T-helper 1 cell treated with Interleukin-12 subunit alpha and Interleukin-12 subunit beta and Interleukin-4 antibody, amounts not matched to agents 30 μg/mL and 1 μg/mL, for 36 hours (primary cell): ENCODE measurements around the gene STX8.

Experiments
- H3K27ac Mint-ChIP-seq: one replicate; pipeline ENCODE4 v1.8.0; 2021; ENCODE audit warnings: mild to moderate bottlenecking, mixed read lengths
- H3K27me3 Mint-ChIP-seq: one replicate; pipeline ENCODE4 v1.8.0; 2021; ENCODE audit warnings: low read depth, mixed read lengths
- H3K36me3 Mint-ChIP-seq: one replicate; pipeline ENCODE4 v1.8.0; 2021; ENCODE audit warnings: low read depth, mixed read lengths
- H3K4me1 Mint-ChIP-seq: one replicate; pipeline ENCODE4 v1.8.0; 2021; ENCODE audit warnings: low read depth, mixed read lengths
- H3K4me3 Mint-ChIP-seq: one replicate; pipeline ENCODE4 v1.8.0; 2021; ENCODE audit warnings: mild to moderate bottlenecking, moderate library complexity, mixed read lengths
- H3K9me3 Mint-ChIP-seq: one replicate; pipeline ENCODE4 v1.8.0; 2021; ENCODE audit warnings: mixed read lengths

STX8 gene

GRCh38 chr17:9218911-9219310 lies 356.7 kb downstream of the STX8 start:
- Mint-ChIP-seq H3K4me1 (no peaks in the 10 kb centered on the region), H3K36me3 (peaks cover 1% of the 10 kb centered on the region), H3K9me3 (peaks cover 24% of the 10 kb centered on the region), H3K27ac (no peak overlapping the region), H3K27me3 (no peaks in the 10 kb centered on the region), H3K4me3 (no peak overlapping the region)

- peaks cover 28% of the 10 kb centered on the region for H3K9me3 Mint-ChIP-seq
- H3K27ac Mint-ChIP-seq: no peak overlapping the region
- no peaks in the 10 kb centered on the region for H3K4me1 Mint-ChIP-seq
- no peaks in the 10 kb centered on the region for H3K27me3 Mint-ChIP-seq
- H3K36me3 Mint-ChIP-seq: peaks cover 1% of the 10 kb centered on the region
- H3K4me3 Mint-ChIP-seq: no peak overlapping the region
Observed at GRCh38 chr17:9218064-9218635, 357.5 kb downstream of the STX8 start.

- Mint-ChIP-seq H3K36me3 (peaks cover 1% of the 10 kb centered on the region), H3K4me1 (no peaks in the 10 kb centered on the region), H3K27ac (no peak overlapping the region), H3K4me3 (no peak overlapping the region), H3K27me3 (no peaks in the 10 kb centered on the region), H3K9me3 (peaks cover 28% of the 10 kb centered on the region)
Observed at GRCh38 chr17:9217151-9218056, 358.2 kb downstream of the STX8 start.

GRCh38 chr17:9215465-9215864 lies 360.2 kb downstream of the STX8 start:
- peaks cover 1% of the 10 kb centered on the region for H3K36me3 Mint-ChIP-seq
- H3K27me3 Mint-ChIP-seq: no peaks in the 10 kb centered on the region
- no peaks in the 10 kb centered on the region for H3K4me1 Mint-ChIP-seq
- no peak overlapping the region for H3K27ac Mint-ChIP-seq
- peaks cover 28% of the 10 kb centered on the region for H3K9me3 Mint-ChIP-seq
- H3K4me3 Mint-ChIP-seq: no peak overlapping the region

- Mint-ChIP-seq H3K36me3 (peaks cover 1% of the 10 kb centered on the region), H3K4me1 (no peaks in the 10 kb centered on the region), H3K27me3 (no peaks in the 10 kb centered on the region), H3K9me3 (peaks cover 28% of the 10 kb centered on the region), H3K4me3 (no peak overlapping the region), H3K27ac (no peak overlapping the region)
Observed at GRCh38 chr17:9213303-9213640, 362.3 kb downstream of the STX8 start.

GRCh38 chr17:9212376-9213302 lies 363.0 kb downstream of the STX8 start:
- peaks cover 28% of the 10 kb centered on the region for H3K9me3 Mint-ChIP-seq
- no peaks in the 10 kb centered on the region for H3K4me1 Mint-ChIP-seq
- no peaks in the 10 kb centered on the region for H3K27me3 Mint-ChIP-seq
- no peak overlapping the region for H3K4me3 Mint-ChIP-seq
- peaks cover 1% of the 10 kb centered on the region for H3K36me3 Mint-ChIP-seq
- H3K27ac Mint-ChIP-seq: no peak overlapping the region

- H3K27ac Mint-ChIP-seq: no peak overlapping the region
- no peak overlapping the region for H3K4me3 Mint-ChIP-seq
- H3K27me3 Mint-ChIP-seq: no peaks in the 10 kb centered on the region
- H3K36me3 Mint-ChIP-seq: no peaks in the 10 kb centered on the region
- peaks cover 21% of the 10 kb centered on the region for H3K9me3 Mint-ChIP-seq
- no peaks in the 10 kb centered on the region for H3K4me1 Mint-ChIP-seq
Observed at GRCh38 chr17:9211133-9211765, 364.4 kb downstream of the STX8 start.

- Mint-ChIP-seq H3K4me3 (no peak overlapping the region), H3K9me3 (peaks cover 7% of the 10 kb centered on the region), H3K27me3 (no peaks in the 10 kb centered on the region), H3K27ac (no peak overlapping the region), H3K4me1 (no peaks in the 10 kb centered on the region), H3K36me3 (no peaks in the 10 kb centered on the region)
Observed at GRCh38 chr17:9209781-9210370, 365.7 kb downstream of the STX8 start.

GRCh38 chr17:9209347-9209746 lies 366.3 kb downstream of the STX8 start:
- Mint-ChIP-seq H3K36me3 (no peaks in the 10 kb centered on the region), H3K4me1 (no peaks in the 10 kb centered on the region), H3K4me3 (no peak overlapping the region), H3K27me3 (no peaks in the 10 kb centered on the region), H3K27ac (no peak overlapping the region), H3K9me3 (peaks cover 5% of the 10 kb centered on the region)

- Mint-ChIP-seq H3K36me3 (no peaks in the 10 kb centered on the region), H3K9me3 (peaks cover under 1% of the 10 kb centered on the region), H3K4me3 (no peak overlapping the region), H3K27me3 (no peaks in the 10 kb centered on the region), H3K4me1 (no peaks in the 10 kb centered on the region), H3K27ac (no peak overlapping the region)
Observed at GRCh38 chr17:9208381-9209105, 367.1 kb downstream of the STX8 start.

GRCh38 chr17:9206741-9207332 lies 368.8 kb downstream of the STX8 start:
- Mint-ChIP-seq H3K9me3 (no peaks in the 10 kb centered on the region), H3K4me1 (no peaks in the 10 kb centered on the region), H3K4me3 (no peak overlapping the region), H3K36me3 (no peaks in the 10 kb centered on the region), H3K27me3 (no peaks in the 10 kb centered on the region), H3K27ac (no peak overlapping the region)

GRCh38 chr17:9206410-9206703 lies 369.3 kb downstream of the STX8 start:
- H3K36me3 Mint-ChIP-seq: no peaks in the 10 kb centered on the region
- no peak overlapping the region for H3K27ac Mint-ChIP-seq
- H3K9me3 Mint-ChIP-seq: no peaks in the 10 kb centered on the region
- H3K4me1 Mint-ChIP-seq: no peaks in the 10 kb centered on the region
- H3K27me3 Mint-ChIP-seq: no peaks in the 10 kb centered on the region
- H3K4me3 Mint-ChIP-seq: no peak overlapping the region

GRCh38 chr17:9205520-9206409 lies 369.9 kb downstream of the STX8 start:
- Mint-ChIP-seq H3K36me3 (no peaks in the 10 kb centered on the region), H3K27me3 (no peaks in the 10 kb centered on the region), H3K4me1 (no peaks in the 10 kb centered on the region), H3K9me3 (no peaks in the 10 kb centered on the region), H3K27ac (no peak overlapping the region), H3K4me3 (no peak overlapping the region)
